T-helper 22 cell (primary cell): ENCODE results near the gene MORN4.
A peak's percentile ranks its signal among the peaks of the same experiment; 100 is the strongest.
"Not testable (repeated sequence)": the region's sequence is repeated elsewhere in the genome, so short reads cannot be mapped to it uniquely, and the experiment has no call there.

Experiments used
- DNase-seq: peaks from one replicate; pipeline ENCODE4 v3.0.0-alpha.2; 2020; ENCODE audit warnings: low read depth

The MORN4 gene

GRCh38 chr10:97640868-97641811, 7.8 kb upstream of the MORN4 start:
- no peak for DNase-seq

- peak; percentile 97 for DNase-seq
Observed at GRCh38 chr10:97640174-97640867, 7.0 kb upstream of the MORN4 start, which contains the start of gene PI4K2A. PI4K2A (plus strand) TSS chr10:97640671; CDS start chr10:97640743, 72 bp downstream.

- not testable (repeated sequence) for DNase-seq
Observed at GRCh38 chr10:97639090-97639489, 5.8 kb upstream of the MORN4 start.

- DNase-seq: no peak
Observed at GRCh38 chr10:97635577-97635976, 2.3 kb upstream of the MORN4 start.

- no peak for DNase-seq
Observed at GRCh38 chr10:97633921-97634320, 621 bp upstream of the MORN4 start.

- no peak for DNase-seq
Observed at GRCh38 chr10:97631098-97631497, 2.2 kb downstream of the MORN4 start.

GRCh38 chr10:97629289-97629688, 4.0 kb downstream of the MORN4 start:
- DNase-seq: no peak

- no peak for DNase-seq
Observed at GRCh38 chr10:97628228-97628627, 5.1 kb downstream of the MORN4 start.

GRCh38 chr10:97627731-97628130, 5.6 kb downstream of the MORN4 start:
- DNase-seq: no peak

- DNase-seq: no peak
Observed at GRCh38 chr10:97623277-97623676, 10.0 kb downstream of the MORN4 start.

- DNase-seq: no peak
Observed at GRCh38 chr10:97618733-97619132, 14.6 kb downstream of the MORN4 start.

- DNase-seq: no peak
Observed at GRCh38 chr10:97618285-97618684, 15.0 kb downstream of the MORN4 start.

GRCh38 chr10:97612386-97612785, 20.9 kb downstream of the MORN4 start:
- DNase-seq: no peak

GRCh38 chr10:97611473-97611872, 21.8 kb downstream of the MORN4 start:
- no peak for DNase-seq

GRCh38 chr10:97608991-97609561, 24.2 kb downstream of the MORN4 start:
- DNase-seq: no peak

- DNase-seq: no peak
Observed at GRCh38 chr10:97607095-97607636, 26.1 kb downstream of the MORN4 start.

GRCh38 chr10:97601268-97602215, 31.8 kb downstream of the MORN4 start:
- no peak for DNase-seq

- no peak for DNase-seq
Observed at GRCh38 chr10:97600616-97601015, 32.7 kb downstream of the MORN4 start.

- DNase-seq: no peak
Observed at GRCh38 chr10:97599272-97599619, 34.1 kb downstream of the MORN4 start.

GRCh38 chr10:97598407-97599271, 34.7 kb downstream of the MORN4 start:
- no peak for DNase-seq
